Skeletal muscle tissue (tissue), 4 donors: ENCODE results near the gene CENPV. TPM values are rescaled to one million over a fixed set of nuclear protein-coding genes. Genes with fewer than 3 reads are reported as not detected.
"Not testable (repeated sequence)": the region's sequence is repeated elsewhere in the genome, so short reads cannot be mapped to it uniquely, and the experiment has no call there.

Experiments
- H3K27ac ChIP-seq: one replicate; pipeline ENCODE4 v1.7.0; 2013; ENCODE audit warnings: mild to moderate bottlenecking, low read depth, low read length, inconsistent platforms
- H3K27me3 ChIP-seq, 3 donors: one replicate each; pipeline ENCODE4 v1.7.0; 2013; ENCODE audit warnings: low read length in 3 of 3; ENCODE audit not compliant: control insufficient read depth in 3 of 3, insufficient read depth in 3 of 3
- H3K36me3 ChIP-seq, 3 donors: one replicate each; pipeline ENCODE4 v1.7.0; 2013; ENCODE audit warnings: low read length in 3 of 3; ENCODE audit not compliant: control insufficient read depth in 3 of 3, insufficient read depth in 3 of 3
- H3K4me1 ChIP-seq, 3 donors: one replicate each; pipeline ENCODE4 v1.7.0; 2013; ENCODE audit warnings: low read length in 3 of 3, mild to moderate bottlenecking in 3 of 3; ENCODE audit not compliant: control insufficient read depth in 3 of 3, insufficient read depth in 3 of 3
- H3K4me3 ChIP-seq, 3 donors: one replicate each; pipeline ENCODE4 v1.7.0; 2013; ENCODE audit warnings: low read length in 3 of 3
- H3K9ac ChIP-seq, 3 donors: one replicate each; pipeline ENCODE4 v1.7.0; 2013; ENCODE audit warnings: low read length in 3 of 3, mild to moderate bottlenecking in 3 of 3, moderate library complexity in 2 of 3, low read depth in 1 of 3
- H3K9me3 ChIP-seq, 3 donors: one replicate each; pipeline ENCODE4 v1.7.0; 2013; ENCODE audit warnings: low read length in 3 of 3; ENCODE audit not compliant: control insufficient read depth in 3 of 3
- total RNA-seq: library from RNA; depleted of rRNA; stranded (reverse); fragments of >200 nt; gene quantifications from one replicate; pipeline ENCODE4 v1.2.3, GENCODE V29; 2014
- donor health status: Osteomylitis.

The CENPV gene
- total RNA-seq, 1 donor from 2014 or later = 29.7 TPM

DNA sequence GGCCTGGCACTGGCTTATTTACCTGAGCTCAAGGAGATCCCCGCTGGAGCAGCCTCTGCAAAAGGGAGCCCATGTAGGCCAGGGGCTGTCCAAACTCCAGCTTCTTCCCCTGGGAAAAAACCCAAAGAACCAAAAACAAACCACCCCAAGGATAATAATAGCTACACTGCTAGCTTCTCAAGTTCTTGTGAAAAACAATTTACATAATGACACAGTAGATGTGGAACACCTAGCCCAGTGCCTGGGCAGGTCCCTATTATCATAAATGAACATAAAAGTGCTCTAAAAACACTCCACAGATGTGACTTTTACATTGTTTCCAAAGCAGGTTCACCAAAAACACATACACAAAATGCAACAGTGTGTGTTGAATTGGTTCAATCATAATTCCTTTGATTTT is 27.3 kb downstream of the CENPV start:
- Histone ChIP-seq H3K9ac (no peak overlapping the region), H3K27ac (no peak overlapping the region), H3K9me3 (no peaks in the 10 kb centered on the region), H3K27me3 (no peaks in the 10 kb centered on the region), H3K36me3 (peaks cover 9 to 14% (median 12%) of the 10 kb centered on the region in 3 donors), H3K4me3 (no peak overlapping the region), H3K4me1 (no peaks in the 10 kb centered on the region)

DNA sequence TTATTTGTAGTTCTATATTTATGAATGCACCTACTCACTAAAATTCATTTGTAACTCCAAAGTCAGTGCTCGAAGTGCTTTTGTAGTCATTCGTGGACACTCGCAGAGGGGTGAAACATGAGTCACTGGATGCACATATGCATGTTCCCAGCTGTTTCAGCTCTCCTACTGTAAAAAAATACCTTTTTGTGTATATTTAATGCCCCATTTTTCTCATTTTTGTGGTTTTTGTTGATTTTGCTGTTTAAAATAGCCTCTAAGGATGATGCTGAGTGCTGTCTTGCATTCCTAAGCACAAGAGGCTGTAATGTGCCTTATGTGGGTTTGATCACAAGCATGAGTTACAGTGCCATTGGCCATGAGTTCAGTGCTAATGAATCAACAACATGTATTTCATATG is 30.6 kb downstream of the CENPV start:
- Histone ChIP-seq H3K9me3 (no peaks in the 10 kb centered on the region), H3K27ac (no peak overlapping the region), H3K9ac (no peak overlapping the region), H3K4me3 (no peak overlapping the region), H3K4me1 (no peaks in the 10 kb centered on the region), H3K36me3 (peaks cover 10 to 14% (median 12%) of the 10 kb centered on the region in 3 donors), H3K27me3 (no peaks in the 10 kb centered on the region)

DNA sequence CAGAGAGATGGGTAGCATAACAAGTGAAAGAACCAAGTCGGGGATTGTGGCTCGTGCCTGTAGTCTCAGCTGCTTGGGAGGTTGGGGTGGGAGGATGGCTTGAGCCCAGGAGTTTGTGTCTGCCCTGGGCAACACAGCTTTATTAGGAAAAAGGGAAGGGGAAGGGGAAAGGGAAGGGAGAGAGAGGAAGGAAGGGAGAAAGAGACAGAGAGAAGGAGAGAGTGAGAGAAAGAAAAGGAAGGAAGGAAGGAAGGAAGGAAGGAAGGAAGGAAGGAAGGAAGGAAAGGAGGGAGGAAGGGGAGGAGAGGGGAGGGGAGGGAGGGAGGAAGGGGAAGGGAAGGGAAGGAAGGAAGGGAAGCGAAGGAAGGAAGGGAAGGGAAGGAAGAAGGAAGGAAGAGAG is 33.3 kb downstream of the CENPV start:
- Histone ChIP-seq H3K27me3 (no peaks in the 10 kb centered on the region), H3K4me1 (no peaks in the 10 kb centered on the region), H3K4me3 (no peak overlapping the region), H3K27ac (no peak overlapping the region), H3K9ac (no peak overlapping the region), H3K36me3 (peaks cover 3 to 8% (median 4%) of the 10 kb centered on the region in 3 donors), H3K9me3 (no peaks in the 10 kb centered on the region)

DNA sequence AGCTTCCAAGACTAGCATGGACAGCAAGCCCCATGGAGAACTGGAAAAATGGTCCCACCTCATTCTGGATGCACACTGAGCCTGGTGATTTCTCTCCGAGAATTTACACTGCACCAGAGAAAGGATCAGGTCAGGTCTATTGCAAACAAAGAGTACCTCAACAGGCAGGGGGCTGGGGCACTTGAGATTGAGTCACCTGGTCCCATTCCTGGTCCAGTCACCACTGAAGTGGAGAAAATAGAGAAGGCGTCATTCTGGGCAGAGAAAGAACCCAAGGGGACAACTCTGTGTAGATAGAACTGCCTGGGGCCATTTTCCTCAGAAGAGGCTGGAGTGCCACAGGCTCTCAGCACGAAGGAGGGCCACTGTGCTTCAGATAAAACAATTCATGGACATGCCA is 38.4 kb downstream of the CENPV start:
- Histone ChIP-seq H3K9me3 (no peaks in the 10 kb centered on the region), H3K36me3 (peaks cover 3 to 13% (median 11%) of the 10 kb centered on the region in 3 donors)

DNA sequence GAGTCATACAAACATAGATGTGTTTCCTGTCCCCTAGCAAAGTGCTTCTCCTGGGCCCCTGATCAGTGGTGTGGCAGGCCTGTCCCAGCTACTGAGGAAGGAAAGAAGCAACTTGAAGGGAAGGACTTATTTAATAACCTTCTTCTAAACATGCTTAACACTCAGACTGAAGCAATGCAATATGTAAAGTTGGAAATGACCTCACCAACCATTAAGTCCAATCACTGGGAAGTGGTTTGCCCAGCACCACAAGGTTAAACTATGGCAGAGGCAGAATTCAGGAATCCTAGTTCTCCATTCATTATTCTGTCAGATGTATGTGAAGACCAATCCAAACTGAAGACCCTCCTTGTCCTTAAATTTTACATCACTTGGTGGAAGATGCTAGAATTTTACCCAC is 39.1 kb downstream of the CENPV start:
- Histone ChIP-seq H3K27me3 (no peaks in the 10 kb centered on the region), H3K4me3 (no peak overlapping the region), H3K4me1 (no peaks in the 10 kb centered on the region), H3K27ac (no peak overlapping the region), H3K9me3 (no peaks in the 10 kb centered on the region), H3K36me3 (peaks cover 3 to 13% (median 11%) of the 10 kb centered on the region in 3 donors), H3K9ac (no peak overlapping the region)

More for the DNA sequence above, 38.4 kb downstream of the CENPV start:
- H3K4me1 ChIP-seq = no peaks in the 10 kb centered on the region
- no peak overlapping the region for H3K27ac ChIP-seq
- H3K9ac ChIP-seq = no peak overlapping the region
- H3K4me3 ChIP-seq = no peak overlapping the region
- H3K27me3 ChIP-seq = no peaks in the 10 kb centered on the region

DNA sequence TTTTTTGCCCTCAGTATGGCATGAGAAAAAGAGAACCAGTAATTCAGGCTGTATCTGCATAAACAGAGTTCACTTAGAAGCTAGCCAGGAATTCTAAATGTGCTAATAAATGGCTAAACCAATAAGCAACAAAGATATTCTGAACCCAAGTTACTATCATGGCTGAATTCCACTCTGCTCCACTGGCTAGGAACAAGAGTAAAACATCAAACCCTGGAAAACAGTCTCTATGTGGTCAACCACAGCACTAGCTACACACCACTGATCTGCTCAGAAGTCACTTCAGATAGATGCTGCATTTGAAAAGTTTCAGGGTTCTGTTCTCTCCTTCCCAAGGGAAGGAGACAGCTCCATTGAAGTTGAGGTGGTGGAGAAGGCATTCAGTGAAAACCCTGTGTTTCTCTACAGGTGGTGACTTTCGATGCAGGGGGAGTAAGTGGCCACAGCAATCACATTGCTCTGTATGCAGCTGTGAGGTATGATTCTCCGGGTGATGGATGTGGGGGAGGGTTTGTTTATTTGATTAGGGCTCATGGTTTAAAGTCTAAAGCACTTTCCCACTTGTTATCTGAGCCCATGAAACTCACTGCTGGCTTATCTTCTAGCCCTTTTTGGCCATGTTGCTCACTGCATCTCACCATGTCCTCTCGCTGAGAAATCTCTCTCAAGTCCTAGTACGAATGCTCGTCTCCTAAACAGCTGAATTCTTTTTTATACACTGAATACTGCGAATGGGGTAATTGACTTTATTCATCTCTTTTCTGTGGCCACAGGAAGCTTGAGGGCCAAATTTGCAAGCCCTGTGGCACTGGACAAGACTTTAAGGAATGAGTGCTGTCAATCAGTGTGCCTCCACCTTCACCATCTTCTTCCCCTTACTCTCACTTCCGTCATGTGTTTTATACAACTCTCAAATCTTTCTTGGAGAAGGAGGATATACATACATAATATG is 39.9 kb downstream of the CENPV start:
- Histone ChIP-seq H3K27ac (no peak overlapping the region), H3K9me3 (no peaks in the 10 kb centered on the region), H3K9ac (no peak overlapping the region), H3K4me3 (no peak overlapping the region), H3K4me1 (no peaks in the 10 kb centered on the region), H3K27me3 (no peaks in the 10 kb centered on the region), H3K36me3 (peaks cover 3 to 13% (median 11%) of the 10 kb centered on the region in 3 donors)

DNA sequence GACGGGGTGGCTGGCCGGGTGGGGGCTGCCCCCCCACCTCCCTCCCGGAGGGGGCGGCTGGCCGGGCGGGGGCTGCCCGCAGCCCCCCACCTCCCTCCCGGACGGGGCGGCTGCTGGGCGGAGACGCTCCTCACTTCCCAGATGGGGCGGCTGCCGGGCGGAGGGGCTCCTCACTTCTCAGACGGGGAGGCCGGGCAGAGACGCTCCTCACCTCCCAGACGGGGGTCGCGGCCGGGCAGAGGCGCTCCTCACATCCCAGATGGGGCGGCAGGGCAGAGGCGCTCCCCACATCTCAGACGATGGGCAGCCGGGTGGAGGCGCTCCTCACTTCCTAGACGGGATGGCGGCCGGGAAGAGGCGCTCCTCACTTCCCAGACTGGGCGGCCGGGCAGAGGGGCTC is 41.2 kb downstream of the CENPV start:
- H3K4me1 ChIP-seq, H3K9me3 ChIP-seq, H3K9ac ChIP-seq, H3K27ac ChIP-seq, H3K4me3 ChIP-seq, H3K27me3 ChIP-seq: not testable (repeated sequence)
- peaks cover 2 to 15% (median 11%) of the 10 kb centered on the region in 3 donors for H3K36me3 ChIP-seq

DNA sequence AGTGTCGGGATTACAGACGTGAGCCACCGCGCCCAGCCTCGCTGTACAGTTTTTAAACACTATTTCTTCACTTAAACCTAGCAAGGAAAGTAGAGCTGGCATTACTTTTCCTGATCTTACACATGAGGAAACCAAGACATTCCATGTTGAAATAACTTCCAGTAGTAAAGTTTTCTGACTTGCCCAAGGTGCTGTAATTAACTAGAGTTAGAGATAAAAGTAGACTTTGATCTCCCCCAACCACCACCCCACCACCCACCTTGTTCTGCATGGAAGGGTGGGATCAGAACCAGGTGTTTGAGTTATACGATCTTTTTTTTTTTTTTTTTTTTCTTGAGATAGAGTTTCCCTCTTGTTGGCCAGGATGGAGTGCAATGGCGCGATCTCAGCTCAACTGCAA is 47.1 kb downstream of the CENPV start:
- Histone ChIP-seq H3K27ac (no peak overlapping the region), H3K9me3 (no peaks in the 10 kb centered on the region), H3K36me3 (peaks cover 6 to 13% (median 11%) of the 10 kb centered on the region in 3 donors), H3K9ac (no peak overlapping the region), H3K4me3 (no peak overlapping the region), H3K4me1 (no peaks in the 10 kb centered on the region), H3K27me3 (no peaks in the 10 kb centered on the region)

DNA sequence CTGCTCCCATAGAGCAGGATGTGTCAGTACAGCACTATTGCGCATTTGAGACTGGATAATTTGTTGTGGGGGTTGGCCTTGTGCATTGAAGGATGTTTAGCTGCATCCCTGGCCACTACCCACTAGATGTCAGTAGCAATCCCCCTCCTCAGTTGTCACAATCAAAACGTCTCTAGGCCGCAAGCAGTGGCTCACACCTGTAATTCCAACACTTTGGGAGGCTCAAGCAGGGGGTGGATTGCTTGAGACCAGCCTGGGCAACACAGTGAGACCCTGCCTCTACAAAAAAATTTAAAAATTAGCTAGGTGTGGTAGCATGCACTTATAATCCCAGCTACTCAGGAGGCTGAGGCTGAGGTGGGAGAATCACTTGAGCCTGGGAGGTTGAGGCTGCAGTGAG is 48.4 kb downstream of the CENPV start:
- no peak overlapping the region for H3K27ac ChIP-seq
- H3K4me3 ChIP-seq = no peak overlapping the region
- H3K36me3 ChIP-seq = peaks cover 7 to 11% (median 11%) of the 10 kb centered on the region in 3 donors
- no peaks in the 10 kb centered on the region for H3K27me3 ChIP-seq
- H3K9ac ChIP-seq = no peak overlapping the region
- no peaks in the 10 kb centered on the region for H3K4me1 ChIP-seq
- H3K9me3 ChIP-seq = no peaks in the 10 kb centered on the region

DNA sequence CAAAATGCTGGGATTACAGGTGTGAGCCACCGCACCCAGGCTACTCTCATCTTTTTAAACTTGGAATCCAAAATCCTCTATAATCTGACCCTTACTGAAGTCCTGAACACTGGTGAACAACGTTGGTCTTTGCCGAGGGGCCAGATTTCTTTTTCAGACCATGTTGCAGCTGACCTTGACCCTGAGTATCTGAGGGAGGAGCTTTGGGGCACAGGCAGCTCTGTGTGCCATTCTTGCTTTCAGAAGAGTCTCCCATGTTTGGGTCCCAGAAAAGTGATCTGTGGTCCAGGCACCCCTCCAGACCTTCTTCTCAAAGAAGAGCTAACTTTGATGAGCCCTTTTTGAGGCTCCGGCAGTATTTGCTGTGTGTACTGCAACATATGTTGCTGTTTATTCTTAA is 50.4 kb downstream of the CENPV start:
- Histone ChIP-seq H3K9ac (no peak overlapping the region), H3K27me3 (no peaks in the 10 kb centered on the region), H3K36me3 (peaks cover 11% of the 10 kb centered on the region in 3 donors), H3K9me3 (no peaks in the 10 kb centered on the region), H3K4me1 (no peaks in the 10 kb centered on the region), H3K4me3 (no peak overlapping the region), H3K27ac (no peak overlapping the region)
